ENCODE data around the gene HAPSTR1. TPM values are rescaled to one million over a fixed set of nuclear protein-coding genes. Genes with fewer than 3 reads are reported as not detected.

Gene HAPSTR1
- total RNA-seq, 2 experiments from 2014 or later = 52.5 to 53.4 TPM

GRCh38 chr16:9118170-9118569 lies 26.7 kb downstream of the HAPSTR1 start:
- peaks cover 75% of the 10 kb centered on the region for H3K4me1 Mint-ChIP-seq (ENCODE audit: low read depth)
- intact Hi-C loops (cut with micrococcal nuclease) = no loop called here
- ATAC-seq = no peak
- no peaks in the 10 kb centered on the region for H3K27me3 Mint-ChIP-seq
- H3K4me3 Mint-ChIP-seq = no peak overlapping the region
- TF ChIP-seq CTCF (IDR thresholded peaks at IDR 0.05) = no peak
- no peaks in the 10 kb centered on the region for H3K9me3 Mint-ChIP-seq
- peaks cover 84% of the 10 kb centered on the region for H3K36me3 Mint-ChIP-seq (ENCODE audit: low read depth)
- H3K27ac Mint-ChIP-seq = no peak overlapping the region
- no peak for DNase-seq
- POLR2A ChIA-PET = interaction anchor here (1.5 to 1.7 kb wide), 2 partner anchors 8 kb away, joined by 3 to 5 read pairs; no protein-coding TSS in a partner anchor
- CTCF ChIA-PET = interaction anchor here (1.3 kb wide), 1 partner anchor 17 kb away, joined by 3 read pairs; no protein-coding TSS in a partner anchor

DNA sequence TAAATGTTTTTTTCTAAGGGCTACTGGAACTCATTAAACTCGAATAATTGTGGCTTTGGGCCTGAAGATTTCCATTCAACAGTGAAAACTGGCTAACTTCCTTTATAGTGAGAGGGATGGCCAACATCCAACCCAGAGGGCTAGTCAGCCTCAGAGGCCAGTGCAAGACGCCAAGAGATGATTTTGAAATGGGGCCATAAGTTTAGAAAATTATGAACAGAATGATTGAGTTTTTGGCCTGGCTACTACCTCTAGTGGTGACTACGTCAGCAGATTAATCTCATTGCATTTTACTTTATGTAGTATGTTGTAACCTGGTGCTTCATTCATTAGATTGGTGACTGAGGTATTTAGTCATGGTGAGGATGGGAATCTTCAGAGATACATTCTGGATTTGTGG lies 28.4 kb downstream of the HAPSTR1 start:
- no peaks in the 10 kb centered on the region for H3K27me3 Mint-ChIP-seq
- H3K4me3 Mint-ChIP-seq = no peak overlapping the region
- POLR2A ChIA-PET = interaction anchor here (1.0 to 1.7 kb wide), 3 partner anchors 9 to 28 kb away, joined by 3 to 5 read pairs (median 4); no protein-coding TSS in a partner anchor
- H3K27ac Mint-ChIP-seq = peak overlapping the region; percentile 50
- CTCF ChIA-PET = interaction anchor here (1.1 to 1.2 kb wide), 3 partner anchors 11 to 184 kb away, joined by 3 read pairs; no protein-coding TSS in a partner anchor
- intact Hi-C loops (cut with micrococcal nuclease) = no loop called here
- H3K4me1 Mint-ChIP-seq (ENCODE audit: low read depth) = peaks cover 74% of the 10 kb centered on the region
- DNase-seq = no peak
- no peaks in the 10 kb centered on the region for H3K9me3 Mint-ChIP-seq
- TF ChIP-seq CTCF (IDR thresholded peaks at IDR 0.05) = no peak
- no peak for ATAC-seq
- peaks cover 71% of the 10 kb centered on the region for H3K36me3 Mint-ChIP-seq (ENCODE audit: low read depth)

DNA sequence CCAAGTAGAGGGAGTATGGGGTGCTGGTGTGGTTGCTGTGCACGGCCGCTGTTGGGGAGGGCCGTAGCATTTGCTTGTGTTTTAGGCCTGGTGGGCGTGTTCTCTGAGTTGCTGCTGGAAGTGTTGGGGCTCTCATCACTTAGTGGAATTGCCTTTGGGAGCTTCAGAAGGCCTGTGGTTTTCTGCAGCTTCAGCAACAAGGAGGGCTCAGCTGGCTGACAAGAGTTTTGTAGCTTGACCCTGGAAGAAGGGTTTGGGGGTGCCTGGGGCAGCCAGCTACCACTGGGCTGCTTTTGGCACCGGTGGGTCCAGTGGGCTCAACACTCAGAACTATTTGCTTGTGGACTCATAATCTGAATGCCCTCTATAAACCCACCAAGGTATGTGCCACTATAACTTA lies 30.9 kb downstream of the HAPSTR1 start:
- Mint-ChIP-seq H3K9me3 (no peaks in the 10 kb centered on the region), H3K36me3 (ENCODE audit: low read depth) (peaks cover 53% of the 10 kb centered on the region), H3K4me3 (no peak overlapping the region), H3K4me1 (ENCODE audit: low read depth) (peaks cover 75% of the 10 kb centered on the region), H3K27me3 (no peaks in the 10 kb centered on the region), H3K27ac (peak overlapping the region; percentile 30)
- CTCF ChIA-PET = interaction anchor here (1.0 to 2.2 kb wide), 7 partner anchors 12 to 114 kb away, joined by 3 to 6 read pairs (median 4); no protein-coding TSS in a partner anchor
- DNase-seq (no peak), ATAC-seq (no peak)
- POLR2A ChIA-PET = interaction anchor here (0.8 to 7.3 kb wide), 5 partner anchors 13 to 79 kb away, joined by 3 to 59 read pairs (median 3); partner anchors contain the start of gene HAPSTR1
- intact Hi-C loops (cut with micrococcal nuclease) = no loop called here
- TF ChIP-seq CTCF (IDR thresholded peaks at IDR 0.05) = no peak

- H3K4me3 Mint-ChIP-seq = no peak overlapping the region
- DNase-seq (no peak), ATAC-seq (no peak)
- peaks cover 47% of the 10 kb centered on the region for H3K36me3 Mint-ChIP-seq (ENCODE audit: low read depth)
- intact Hi-C loops (cut with micrococcal nuclease) = no loop called here
- H3K27ac Mint-ChIP-seq = peak overlapping the region; percentile 47
- ChIA-PET POLR2A (interaction anchor here (0.8 to 7.3 kb wide), 5 partner anchors 14 to 80 kb away, joined by 3 to 59 read pairs (median 3); partner anchors contain the start of gene HAPSTR1), CTCF (interaction anchor here (1.0 to 1.8 kb wide), 5 partner anchors 12 to 114 kb away, joined by 3 to 4 read pairs (median 3); no protein-coding TSS in a partner anchor)
- no peaks in the 10 kb centered on the region for H3K27me3 Mint-ChIP-seq
- H3K9me3 Mint-ChIP-seq = no peaks in the 10 kb centered on the region
- peaks cover 75% of the 10 kb centered on the region for H3K4me1 Mint-ChIP-seq (ENCODE audit: low read depth)
- no peak for TF ChIP-seq CTCF (IDR thresholded peaks at IDR 0.05)
Measured at GRCh38 chr16:9122969-9123368, 31.5 kb downstream of the HAPSTR1 start.

DNA sequence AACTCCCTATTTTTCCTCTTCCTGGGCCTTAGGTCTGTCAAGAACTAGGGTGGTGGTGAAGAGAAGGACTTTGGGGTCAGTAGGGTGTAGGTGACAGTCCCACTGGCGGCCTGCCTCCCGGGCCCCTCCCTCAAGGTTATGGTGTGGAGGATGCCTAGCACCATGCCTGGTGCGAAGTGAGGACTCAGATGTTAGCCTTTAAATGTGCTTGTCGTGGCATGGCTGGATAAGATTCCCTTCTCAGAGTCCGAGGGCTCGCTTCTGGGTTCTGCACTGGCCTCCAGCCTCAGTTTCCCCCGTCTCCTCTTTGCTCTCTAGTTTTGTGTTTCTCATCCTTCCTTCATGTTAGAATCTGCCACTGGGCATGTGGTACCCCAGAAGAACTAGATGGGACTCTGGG lies 32.0 kb downstream of the HAPSTR1 start:
- no peak for ATAC-seq
- peaks cover 76% of the 10 kb centered on the region for H3K4me1 Mint-ChIP-seq (ENCODE audit: low read depth)
- no peaks in the 10 kb centered on the region for H3K9me3 Mint-ChIP-seq
- H3K36me3 Mint-ChIP-seq (ENCODE audit: low read depth) = peaks cover 43% of the 10 kb centered on the region
- intact Hi-C loops (cut with micrococcal nuclease) = no loop called here
- H3K4me3 Mint-ChIP-seq = no peak overlapping the region
- no peak for TF ChIP-seq CTCF (IDR thresholded peaks at IDR 0.05)
- no peaks in the 10 kb centered on the region for H3K27me3 Mint-ChIP-seq
- ChIA-PET CTCF (interaction anchor here (1.0 to 1.8 kb wide), 3 partner anchors 11 to 114 kb away, joined by 3 to 4 read pairs (median 3); no protein-coding TSS in a partner anchor), POLR2A (interaction anchor here (1.0 to 7.3 kb wide), 3 partner anchors 14 to 80 kb away, joined by 3 to 59 read pairs (median 3); no protein-coding TSS in a partner anchor)
- peak overlapping the region; percentile 47 for H3K27ac Mint-ChIP-seq
- DNase-seq = no peak
